ENCODE measurements around the gene SLC6A17. TPM values are rescaled to one million over a fixed set of nuclear protein-coding genes. Genes with fewer than 3 reads are reported as not detected.

Gene SLC6A17
- total RNA-seq, 1 experiment from 2014 or later, result 0.17 TPM

- Histone ChIP-seq H3K79me2 (ENCODE audit: insufficient read depth, low read length) (no peaks in the 10 kb centered on the region), H3K9ac (ENCODE audit: extremely low read depth, insufficient read length, low read length) (no peak overlapping the region), H2BK15ac (ENCODE audit: low read depth, low read length) (no peak overlapping the region), H3K27ac (ENCODE audit: insufficient read length, low read depth, low read length) (no peak overlapping the region), H3K14ac (ENCODE audit: insufficient read depth, low read length) (0 out of 2 replicates have a peak overlapping the region, but pooled peaks have one; percentile 13), H3K56ac (ENCODE audit: insufficient read length, low read depth, low read length) (no peak overlapping the region), H3K27me3 (ENCODE audit: insufficient read depth, low read length) (no peaks in the 10 kb centered on the region), H2BK5ac (ENCODE audit: insufficient read length, low read length) (no peak overlapping the region), H3K23ac (ENCODE audit: insufficient read length, low read depth, low read length) (no peak overlapping the region), H3K18ac (ENCODE audit: insufficient read length, low read depth, low read length) (no peak overlapping the region), H2AFZ (ENCODE audit: low read length) (no peak overlapping the region), H3K4me1 (ENCODE audit: insufficient read depth, low read length) (no peaks in the 10 kb centered on the region), H4K91ac (ENCODE audit: insufficient read length, low read depth, low read length) (no peak overlapping the region), H3K79me1 (ENCODE audit: insufficient read depth, low read depth, low read length, poor library complexity, severe bottlenecking) (no peaks in the 10 kb centered on the region), H2AK5ac (ENCODE audit: insufficient read length, low read length) (no peak overlapping the region), H3K4me2 (ENCODE audit: insufficient read depth, insufficient read length, low read length) (no peak overlapping the region), H4K20me1 (ENCODE audit: control insufficient read depth, insufficient read depth, insufficient read length) (no peaks in the 10 kb centered on the region), H4K8ac (replicated peaks; ENCODE audit: insufficient read length, low read depth, low read length) (no peak overlapping the region), H2BK12ac (ENCODE audit: insufficient read length, low read depth, low read length) (no peak overlapping the region), H4K5ac (ENCODE audit: insufficient read length, low read depth, low read length) (no peak overlapping the region), H2BK120ac (ENCODE audit: low read depth, low read length, poor library complexity, severe bottlenecking) (no peak overlapping the region), H3K9me3 (ENCODE audit: control insufficient read depth, low read depth, low read length) (no peaks in the 10 kb centered on the region), H3K4ac (ENCODE audit: low read depth, low read length) (no peak overlapping the region), H2BK20ac (ENCODE audit: low read depth, low read length, poor library complexity, severe bottlenecking) (no peak overlapping the region), H3K23me2 (ENCODE audit: insufficient read length, low read depth, low read length, poor library complexity, severe bottlenecking) (no peaks in the 10 kb centered on the region), H3T11ph (ENCODE audit: low read length) (no peak overlapping the region)
- no peak for TF ChIP-seq CTCF (conservative IDR thresholded peaks at IDR 0.05)
- peaks cover 18% of the 10 kb centered on the region for H3K27me3 Mint-ChIP-seq (ENCODE audit: low read depth)
- no peak for DNase-seq
- H3K27ac Mint-ChIP-seq, result no peak overlapping the region
- no peaks in the 10 kb centered on the region for H3K36me3 Mint-ChIP-seq (ENCODE audit: insufficient read depth in 1 of 3, low read depth in 3 of 3)
- H3K9me3 Mint-ChIP-seq, result no peaks in the 10 kb centered on the region
- no peak overlapping the region for H3K4me3 Mint-ChIP-seq
- peaks cover 5 to 9% of the 10 kb centered on the region in 2 experiments; a peak in 3 of 4 replicates for H3K4me1 Mint-ChIP-seq
- no CpG with 5 or more reads among the region's 7 CpGs for WGBS (ENCODE audit: extremely low coverage, insufficient read length, low lambda C conversion rate)
Observed at GRCh38 chr1:110163591-110163990, 13.3 kb downstream of the SLC6A17 start.

Data from H9 (cell line).